ENCODE results near the gene APBB1. TPM values are rescaled to one million over a fixed set of nuclear protein-coding genes. Genes with fewer than 3 reads are reported as not detected.

Gene APBB1
- polyA plus RNA-seq, 1 donor from 2014 or later, result 283 TPM

- no peaks in the 10 kb centered on the region for H4K20me1 ChIP-seq (ENCODE audit: insufficient read depth)
- TF ChIP-seq TAF1 (IDR thresholded peaks at IDR 0.05; ENCODE audit: low read depth) (no peak), EP300 (conservative IDR thresholded peaks at IDR 0.05; ENCODE audit: poor library complexity, severe bottlenecking) (no peak), POLR2AphosphoS5 (IDR thresholded peaks at IDR 0.05) (no peak), RAD21 (conservative IDR thresholded peaks at IDR 0.05) (no peak), REST (IDR thresholded peaks at IDR 0.05; ENCODE audit: borderline replicate concordance) (no peak), SMC3 (conservative IDR thresholded peaks at IDR 0.05; ENCODE audit: poor library complexity) (no peak), EZH2 (IDR thresholded peaks at IDR 0.05; ENCODE audit: borderline replicate concordance, insufficient read depth, low read length, poor library complexity, severe bottlenecking) (no peak)
- no peak overlapping the region for H2AFZ ChIP-seq (ENCODE audit: low read depth, low read length)
- no peak overlapping the region for H3K4me3 ChIP-seq (ENCODE audit: low read length)
- H3K79me2 ChIP-seq (replicated peaks; ENCODE audit: insufficient read depth, low read length), result peaks cover 7% of the 10 kb centered on the region
- H3F3A ChIP-seq (ENCODE audit: insufficient read depth, low read length, poor library complexity, severe bottlenecking), result no peaks in the 10 kb centered on the region
- no peaks in the 10 kb centered on the region for H3K9me2 ChIP-seq (ENCODE audit: insufficient read depth, low read length)
- no peaks in the 10 kb centered on the region for H3K36me3 ChIP-seq (ENCODE audit: insufficient read depth, low read length)
- no peak overlapping the region for H3K27ac ChIP-seq (ENCODE audit: low read length)
- H3K4me2 ChIP-seq (ENCODE audit: low read length), result no peak overlapping the region
- no peaks in the 10 kb centered on the region for H3K27me3 ChIP-seq (ENCODE audit: insufficient read depth, low read depth, low read length)
- no peaks in the 10 kb centered on the region for H3K9me3 ChIP-seq (ENCODE audit: low read length)
- H3K9ac ChIP-seq (ENCODE audit: low read length), result no peak overlapping the region
These were observed 30.9 kb downstream of the APBB1 start for GRCh38 chr11:6387811-6388599.

GRCh38 chr11:6385046-6385777, 33.7 kb downstream of the APBB1 start:
- H3K4me3 ChIP-seq (ENCODE audit: low read length), result no peak overlapping the region
- H3K79me2 ChIP-seq (replicated peaks; ENCODE audit: insufficient read depth, low read length), result no peaks in the 10 kb centered on the region
- H3K27me3 ChIP-seq (ENCODE audit: insufficient read depth, low read depth, low read length), result no peaks in the 10 kb centered on the region
- H3F3A ChIP-seq (ENCODE audit: insufficient read depth, low read length, poor library complexity, severe bottlenecking), result no peaks in the 10 kb centered on the region
- H3K9ac ChIP-seq (ENCODE audit: low read length), result no peak overlapping the region
- H4K20me1 ChIP-seq (ENCODE audit: insufficient read depth), result no peaks in the 10 kb centered on the region
- no peak for TF ChIP-seq CTCF (IDR thresholded peaks at IDR 0.05; ENCODE audit: poor library complexity, severe bottlenecking)
- no peak for TF ChIP-seq EP300 (conservative IDR thresholded peaks at IDR 0.05; ENCODE audit: poor library complexity, severe bottlenecking)
- no peak for TF ChIP-seq RAD21 (conservative IDR thresholded peaks at IDR 0.05)
- no peak for TF ChIP-seq SMC3 (conservative IDR thresholded peaks at IDR 0.05; ENCODE audit: poor library complexity)
- TF ChIP-seq MXI1 (conservative IDR thresholded peaks at IDR 0.05; ENCODE audit: poor library complexity, severe bottlenecking), result no peak
- TF ChIP-seq POLR2AphosphoS5 (IDR thresholded peaks at IDR 0.05), result no peak
- TF ChIP-seq REST (IDR thresholded peaks at IDR 0.05; ENCODE audit: borderline replicate concordance), result no peak
- TF ChIP-seq TAF1 (IDR thresholded peaks at IDR 0.05; ENCODE audit: low read depth), result no peak
- TF ChIP-seq EZH2 (IDR thresholded peaks at IDR 0.05; ENCODE audit: borderline replicate concordance, insufficient read depth, low read length, poor library complexity, severe bottlenecking), result no peak
- H2AFZ ChIP-seq (ENCODE audit: low read depth, low read length), result no peak overlapping the region
- no peaks in the 10 kb centered on the region for H3K36me3 ChIP-seq (ENCODE audit: insufficient read depth, low read length)
- no peak overlapping the region for H3K4me2 ChIP-seq (ENCODE audit: low read length)
- no peaks in the 10 kb centered on the region for H3K9me3 ChIP-seq (ENCODE audit: low read length)
- H3K27ac ChIP-seq (ENCODE audit: low read length), result no peak overlapping the region
- no peaks in the 10 kb centered on the region for H3K9me2 ChIP-seq (ENCODE audit: insufficient read depth, low read length)

All from neural cell (in vitro differentiated cells).